HG03064 (cell line): ENCODE measurements around the gene NR4A1.

Source experiments
- ATAC-seq: cut with Tn5 transposase; IDR thresholded peaks from one replicate; pipeline ENCODE4 v1.9.1; 2021; ENCODE audit warnings: low read depth; ENCODE audit not compliant: unreplicated experiment

Gene NR4A1

GRCh38 chr12:52015532-52016041, 35.7 kb upstream of the NR4A1 start:
- ATAC-seq = no peak

- ATAC-seq = no peak
Measured at GRCh38 chr12:52018433-52019112, 32.7 kb upstream of the NR4A1 start.

DNA sequence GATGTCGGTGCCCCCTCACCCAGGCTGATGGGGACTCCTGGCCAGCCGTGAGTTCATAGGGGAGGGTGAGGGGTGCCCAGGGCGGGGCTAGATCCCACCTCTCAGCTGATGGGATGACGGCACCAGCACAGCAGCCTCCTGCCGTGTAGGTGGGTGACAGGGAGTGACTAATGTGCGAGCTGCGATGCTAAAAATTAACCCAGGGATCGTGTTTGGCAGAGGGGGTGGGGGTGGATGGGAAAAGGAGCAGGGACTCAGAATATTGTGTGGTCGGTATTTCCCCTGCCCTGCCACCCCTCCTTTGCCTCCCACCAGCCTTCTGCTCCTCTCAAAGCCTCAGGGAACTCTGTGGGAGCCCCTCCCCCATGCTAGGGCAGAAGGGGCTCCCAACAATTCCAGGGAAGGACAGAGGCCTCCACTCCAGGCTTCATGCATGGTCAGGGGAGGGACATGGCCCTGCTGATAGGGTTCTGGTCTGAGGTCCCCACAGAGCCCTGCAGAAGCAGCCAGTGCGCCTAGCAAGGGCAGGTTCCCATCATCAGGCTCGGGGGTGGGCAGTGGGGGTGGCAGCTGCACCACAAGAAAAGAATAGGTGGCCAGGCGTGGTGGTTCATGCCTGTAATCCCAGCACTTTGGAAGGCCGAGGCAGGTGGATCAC, 32.0 kb upstream of the NR4A1 start:
- no peak for ATAC-seq

DNA sequence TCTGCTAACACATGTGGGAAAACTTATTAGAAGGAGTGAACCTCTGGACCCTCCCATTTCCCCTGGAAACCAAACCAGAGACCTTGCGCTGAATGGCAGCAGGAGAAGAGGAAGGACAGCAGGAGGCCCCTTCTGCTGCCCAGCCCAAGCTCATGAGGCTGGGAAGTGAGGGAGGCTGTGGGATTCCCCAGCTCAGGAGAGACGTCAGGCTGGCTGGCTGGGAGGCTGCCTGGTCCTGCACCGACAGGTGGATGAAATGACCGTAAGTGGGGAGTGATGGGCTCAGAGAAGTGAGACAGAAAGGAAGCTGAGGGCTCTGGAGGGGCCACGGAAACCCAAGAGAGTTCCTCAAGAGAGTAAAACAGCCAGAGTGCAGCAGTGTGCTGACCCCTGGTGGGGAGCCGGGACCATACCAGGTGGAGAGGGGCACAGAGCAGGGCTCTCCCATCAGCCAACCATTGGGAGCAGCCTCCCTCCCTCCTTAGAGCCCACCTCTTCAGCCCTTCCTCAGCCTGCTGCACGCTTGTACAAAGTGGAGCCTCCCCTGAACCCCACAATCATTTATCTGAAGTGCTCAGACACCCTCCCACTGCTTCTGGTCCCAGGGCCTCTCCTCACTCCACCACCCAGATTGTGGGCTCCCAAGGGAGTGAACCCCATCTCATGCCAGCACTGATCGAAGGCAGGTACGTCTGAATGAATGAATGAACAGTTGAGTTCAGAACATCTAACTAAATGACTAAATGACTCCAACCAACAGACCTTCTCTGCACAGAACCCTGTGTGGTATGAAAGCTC, 30.5 kb upstream of the NR4A1 start:
- ATAC-seq = no peak

DNA sequence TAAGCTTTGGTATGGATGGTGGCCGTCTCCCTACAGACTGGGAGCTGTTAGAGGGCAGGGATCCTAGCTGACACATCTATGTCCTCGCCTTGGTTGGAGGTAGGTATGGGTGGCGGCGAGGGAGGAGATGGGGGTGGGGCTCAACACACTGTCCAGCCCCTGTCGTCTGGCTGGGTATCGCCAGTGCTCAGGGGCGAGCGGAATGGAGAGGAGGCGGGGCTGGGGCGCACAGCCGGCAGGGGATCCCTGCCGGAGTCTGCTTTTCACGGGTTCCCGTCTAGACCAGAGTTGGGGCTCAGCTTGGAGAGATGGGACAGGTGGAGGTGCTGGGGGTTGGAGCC, 28.4 kb upstream of the NR4A1 start:
- ATAC-seq = no peak

DNA sequence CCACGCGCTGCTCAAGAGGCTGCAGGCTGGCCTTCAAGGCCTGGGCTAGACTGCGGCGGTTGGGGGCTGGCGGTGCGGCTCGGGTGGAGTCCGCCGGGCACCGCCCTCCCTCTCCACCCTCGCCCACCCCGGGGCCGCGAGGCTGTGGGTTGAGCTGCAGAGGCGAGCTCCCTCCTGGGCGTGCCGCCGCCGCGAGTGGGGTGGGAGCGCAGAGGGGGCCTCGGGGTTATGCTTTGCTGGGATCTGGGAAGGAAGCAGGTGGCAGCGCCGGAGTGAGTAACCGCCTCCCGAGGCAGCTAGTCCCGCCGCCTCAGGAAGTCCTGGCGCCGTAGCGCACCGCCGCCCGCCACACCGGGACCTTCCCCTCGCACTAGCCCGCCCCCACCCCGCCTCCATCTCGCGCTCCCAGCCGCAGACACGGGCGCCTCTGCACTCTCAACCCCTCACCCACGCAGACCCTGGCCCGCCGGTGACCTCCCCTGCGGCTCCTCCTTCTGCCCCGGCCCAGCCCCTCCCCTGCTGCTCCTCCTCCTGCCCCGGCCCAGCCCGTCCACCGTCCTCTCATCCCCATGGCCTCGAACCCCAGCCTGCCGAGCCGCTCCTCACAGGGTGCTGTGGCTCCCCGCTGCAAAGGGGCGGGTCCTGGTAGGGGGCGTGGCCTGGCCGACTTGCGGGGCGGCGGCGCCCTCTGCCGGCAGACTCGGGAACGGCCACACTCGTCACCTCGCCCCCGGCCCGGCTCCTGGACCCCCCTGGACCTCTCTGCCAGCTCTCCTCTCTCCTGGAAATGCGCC, 27.9 kb upstream of the NR4A1 start:
- no peak for ATAC-seq

GRCh38 chr12:52023976-52024688, 27.1 kb upstream of the NR4A1 start:
- no peak for ATAC-seq

- no peak for ATAC-seq
Measured at GRCh38 chr12:52024845-52025230, 26.4 kb upstream of the NR4A1 start.

DNA sequence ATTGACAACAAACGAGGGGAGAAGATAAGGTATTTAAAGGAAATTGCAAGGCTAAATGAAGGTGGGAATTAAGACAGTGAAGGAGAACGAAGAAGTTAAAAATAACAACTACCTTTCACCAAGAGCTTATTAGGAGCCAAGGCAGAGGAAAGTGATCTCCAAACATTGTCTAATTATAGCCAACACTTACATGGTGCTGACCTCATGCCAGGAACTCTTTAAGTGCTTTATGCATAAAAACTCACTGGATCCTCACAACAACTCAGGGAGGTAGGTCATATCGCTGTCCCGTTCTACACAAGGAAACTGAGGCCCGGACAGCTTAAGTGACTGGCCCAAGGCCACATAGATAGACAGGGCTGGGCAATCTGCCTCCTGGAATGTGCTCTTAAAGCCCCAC, 25.0 kb upstream of the NR4A1 start:
- ATAC-seq = no peak

- no peak for ATAC-seq
Measured at GRCh38 chr12:52027085-52027843, 24.0 kb upstream of the NR4A1 start.

- no peak for ATAC-seq
Measured at GRCh38 chr12:52029685-52030084, 21.6 kb upstream of the NR4A1 start.

- no peak for ATAC-seq
Measured at GRCh38 chr12:52032446-52032803, 18.8 kb upstream of the NR4A1 start.

- ATAC-seq = peak; percentile 75
Measured at GRCh38 chr12:52032804-52033445, 18.3 kb upstream of the NR4A1 start.

- ATAC-seq = no peak
Measured at GRCh38 chr12:52033446-52034140, 17.6 kb upstream of the NR4A1 start.

- no peak for ATAC-seq
Measured at GRCh38 chr12:52035190-52035589, 16.1 kb upstream of the NR4A1 start.

GRCh38 chr12:52035926-52036325, 15.3 kb upstream of the NR4A1 start:
- no peak for ATAC-seq

GRCh38 chr12:52036587-52037171, 14.6 kb upstream of the NR4A1 start:
- ATAC-seq = no peak

DNA sequence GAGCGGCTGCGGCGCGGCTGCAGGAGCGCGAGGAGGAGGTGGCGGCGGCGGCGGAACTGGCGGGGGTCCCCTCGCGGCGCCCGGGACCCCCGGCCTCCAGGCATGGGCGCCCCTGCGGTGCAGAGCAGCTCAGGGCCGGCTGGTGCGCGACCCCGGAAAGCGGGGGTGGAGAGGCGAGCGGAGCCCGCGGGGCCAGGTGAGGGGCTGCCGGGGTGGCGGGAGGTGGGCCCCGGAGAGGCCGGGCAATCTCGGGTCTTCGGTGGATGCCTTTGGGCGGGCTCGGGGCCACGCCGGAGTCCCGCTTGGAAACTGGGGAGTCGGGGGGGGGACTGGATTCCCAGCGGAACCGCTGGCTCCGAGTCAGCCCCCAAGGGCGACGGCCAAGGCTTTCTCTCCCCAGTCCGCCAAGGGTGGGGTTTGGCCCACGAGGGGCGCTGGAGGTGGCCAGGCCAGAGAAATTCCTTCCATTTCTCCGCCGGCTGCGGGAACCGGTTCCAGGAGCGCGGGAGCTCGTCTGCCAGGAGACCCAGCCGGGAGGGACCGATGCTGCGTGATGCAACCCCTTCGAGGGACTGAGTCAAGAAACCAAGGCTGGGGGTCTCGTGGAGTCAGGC, 13.9 kb upstream of the NR4A1 start:
- no peak for ATAC-seq
